CD4-positive, alpha-beta T cell (primary cell): ENCODE data around the gene NUP37. TPM values are rescaled to one million over a fixed set of nuclear protein-coding genes. Genes with fewer than 3 reads are reported as not detected.

Experiments used
- ATAC-seq: fragments of 200-7000 bp; cut with Tn5 transposase; one replicate; pipeline ENCODE4 v1.10.0; 2022; ENCODE audit warnings: mild to moderate bottlenecking; ENCODE audit not compliant: poor library complexity
- CTCF ChIA-PET: fragments of 350-600 bp; sonication (Branson Sonifier 250); formaldehyde crosslinking; loops from one replicate; lab custom pipeline; 2021; ENCODE audit warnings: antibody characterized with exemption, inconsistent platforms; lab: Charles Lee
- POLR2A ChIA-PET: fragments of 350-600 bp; sonication (Branson Sonifier 250); formaldehyde crosslinking; loops from one replicate; lab custom pipeline; 2021; ENCODE audit warnings: antibody characterized with exemption, inconsistent platforms; lab: Charles Lee
- DNase-seq, 14 experiments: peaks; one replicate each; pipeline ENCODE4 v3.0.0-alpha.2; 2013 to 2020; ENCODE audit warnings: mixed read lengths in 2 of 14
- H3K27ac ChIP-seq, 2 donors: one replicate each; pipeline versions ENCODE4 v1.5.1 to v1.7.0; 2013; ENCODE audit warnings: low read length in 2 of 2, low read depth in 1 of 2, mild to moderate bottlenecking in 1 of 2
- H3K27me3 ChIP-seq, 2 experiments: 1 replicate in 1 of 2; 2 replicates in 1 of 2; pipeline versions ENCODE4 v1.6.1 to v1.7.0; 2013; ENCODE audit warnings: low read length in 2 of 2, control low read depth in 1 of 2, mild to moderate bottlenecking in 1 of 2, moderate library complexity in 1 of 2; ENCODE audit not compliant: insufficient read depth in 2 of 2, control insufficient read depth in 1 of 2
- H3K36me3 ChIP-seq: one replicate; pipeline ENCODE4 v1.6.1; 2013; ENCODE audit warnings: low read length, control low read depth; ENCODE audit not compliant: insufficient read depth
- H3K4me1 ChIP-seq: one replicate; pipeline ENCODE4 v1.6.1; 2013; ENCODE audit warnings: low read length, control low read depth; ENCODE audit not compliant: insufficient read depth
- H3K4me3 ChIP-seq: one replicate; pipeline ENCODE4 v1.5.1; 2013; ENCODE audit warnings: mild to moderate bottlenecking, low read length, moderate library complexity
- H3K9me3 ChIP-seq, 2 experiments: 1 replicate in 1 of 2; 2 replicates in 1 of 2; pipeline versions ENCODE4 v1.6.1 to v1.7.0; 2013; ENCODE audit warnings: low read length in 2 of 2, mild to moderate bottlenecking in 2 of 2, control low read depth in 1 of 2, moderate library complexity in 1 of 2; ENCODE audit not compliant: control insufficient read depth in 1 of 2, insufficient read depth in 1 of 2
- H3K27ac Mint-ChIP-seq: one replicate; pipeline ENCODE4 v1.8.0; 2020; ENCODE audit warnings: mixed read lengths
- H3K27me3 Mint-ChIP-seq: one replicate; pipeline ENCODE4 v1.8.0; 2021; ENCODE audit warnings: mixed read lengths
- H3K36me3 Mint-ChIP-seq: one replicate; pipeline ENCODE4 v1.8.0; 2021; ENCODE audit warnings: low read depth, mixed read lengths
- H3K4me1 Mint-ChIP-seq: one replicate; pipeline ENCODE4 v1.8.0; 2021; ENCODE audit warnings: low read depth, mixed read lengths
- H3K4me3 Mint-ChIP-seq: one replicate; pipeline ENCODE4 v1.8.0; 2020; ENCODE audit warnings: mild to moderate bottlenecking, mixed read lengths
- H3K9me3 Mint-ChIP-seq: one replicate; pipeline ENCODE4 v1.8.0; 2020; ENCODE audit warnings: mixed read lengths
- intact Hi-C, 2 experiments: fragments of 100-400 bp; cut with DNase I in 1 of 2; cut with micrococcal nuclease in 1 of 2; formaldehyde crosslinking; loops; one replicate each; pipeline versions ENCODE4 v1.15.1 to v1.9.0; 2023 to 2025; cut with DNase I, micrococcal nuclease
- total RNA-seq, 174 experiments: library from RNA in 2 of 174; stranded (reverse) in 2 of 174; gene quantifications; one replicate each; pipeline ENCODE4 v1.2.3 and lab custom pipeline; 2021 to 2026
- TF ChIP-seq, protein P1 (sequence below): fragments of 200-600 bp; IDR thresholded peaks from one replicate; pipeline ENCODE4 v1.8.0; 2022; ENCODE audit warnings: antibody characterized with exemption, mild to moderate bottlenecking

The NUP37 gene
- total RNA-seq, 2 experiments from 2014 or later: 9.4 to 9.6 TPM

DNA sequence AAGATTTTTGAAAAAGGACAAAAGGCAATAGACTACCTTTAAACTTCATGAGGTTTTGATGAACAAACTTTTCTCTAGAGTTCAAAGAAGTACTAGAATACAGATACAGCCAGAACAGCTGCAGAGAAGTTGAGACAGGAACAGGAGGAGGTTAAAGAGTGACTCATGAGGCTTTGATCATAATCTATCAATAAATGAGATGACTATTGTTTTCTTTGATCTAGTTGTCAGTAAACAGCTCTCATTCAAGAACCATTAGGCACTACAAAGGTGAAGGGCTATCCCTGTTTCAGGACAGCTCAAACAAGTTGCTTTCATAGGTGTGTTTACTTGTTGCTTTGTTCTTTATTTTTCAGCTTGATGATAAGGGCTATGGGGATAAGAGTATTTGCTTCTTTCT lies 60.6 kb downstream of the NUP37 start:
- ChIA-PET CTCF (interaction anchor here (0.8 kb wide), 1 partner anchor 62 kb away, joined by 3 read pairs; no protein-coding TSS in a partner anchor), POLR2A (no interaction called here)
- H3K9me3 ChIP-seq: no peaks in the 10 kb centered on the region
- no peaks in the 10 kb centered on the region for H3K27me3 ChIP-seq
- intact Hi-C loops: loop anchor here in 1 of 2 experiments (1.0 kb wide), 1 partner anchor 235 kb away; no protein-coding TSS in a partner anchor
- H3K27ac Mint-ChIP-seq: peak overlapping the region; percentile 98
- no peaks in the 10 kb centered on the region for H3K27me3 Mint-ChIP-seq
- H3K36me3 ChIP-seq: peaks cover 33% of the 10 kb centered on the region
- H3K4me1 ChIP-seq: peaks cover 19% of the 10 kb centered on the region
- H3K36me3 Mint-ChIP-seq: peaks cover 72% of the 10 kb centered on the region
- no peak overlapping the region for H3K27ac ChIP-seq
- H3K4me3 ChIP-seq: no peak overlapping the region
- H3K4me1 Mint-ChIP-seq: peaks cover 44% of the 10 kb centered on the region
- H3K4me3 Mint-ChIP-seq: peak overlapping the region; percentile 76
- no peaks in the 10 kb centered on the region for H3K9me3 Mint-ChIP-seq
- DNase-seq: peak in 4 of 14 experiments; percentile 8 to 66 (median 44)
- ATAC-seq: peak; percentile 10
- TF ChIP-seq, protein P1, sequence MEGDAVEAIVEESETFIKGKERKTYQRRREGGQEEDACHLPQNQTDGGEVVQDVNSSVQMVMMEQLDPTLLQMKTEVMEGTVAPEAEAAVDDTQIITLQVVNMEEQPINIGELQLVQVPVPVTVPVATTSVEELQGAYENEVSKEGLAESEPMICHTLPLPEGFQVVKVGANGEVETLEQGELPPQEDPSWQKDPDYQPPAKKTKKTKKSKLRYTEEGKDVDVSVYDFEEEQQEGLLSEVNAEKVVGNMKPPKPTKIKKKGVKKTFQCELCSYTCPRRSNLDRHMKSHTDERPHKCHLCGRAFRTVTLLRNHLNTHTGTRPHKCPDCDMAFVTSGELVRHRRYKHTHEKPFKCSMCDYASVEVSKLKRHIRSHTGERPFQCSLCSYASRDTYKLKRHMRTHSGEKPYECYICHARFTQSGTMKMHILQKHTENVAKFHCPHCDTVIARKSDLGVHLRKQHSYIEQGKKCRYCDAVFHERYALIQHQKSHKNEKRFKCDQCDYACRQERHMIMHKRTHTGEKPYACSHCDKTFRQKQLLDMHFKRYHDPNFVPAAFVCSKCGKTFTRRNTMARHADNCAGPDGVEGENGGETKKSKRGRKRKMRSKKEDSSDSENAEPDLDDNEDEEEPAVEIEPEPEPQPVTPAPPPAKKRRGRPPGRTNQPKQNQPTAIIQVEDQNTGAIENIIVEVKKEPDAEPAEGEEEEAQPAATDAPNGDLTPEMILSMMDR: no peak

DNA sequence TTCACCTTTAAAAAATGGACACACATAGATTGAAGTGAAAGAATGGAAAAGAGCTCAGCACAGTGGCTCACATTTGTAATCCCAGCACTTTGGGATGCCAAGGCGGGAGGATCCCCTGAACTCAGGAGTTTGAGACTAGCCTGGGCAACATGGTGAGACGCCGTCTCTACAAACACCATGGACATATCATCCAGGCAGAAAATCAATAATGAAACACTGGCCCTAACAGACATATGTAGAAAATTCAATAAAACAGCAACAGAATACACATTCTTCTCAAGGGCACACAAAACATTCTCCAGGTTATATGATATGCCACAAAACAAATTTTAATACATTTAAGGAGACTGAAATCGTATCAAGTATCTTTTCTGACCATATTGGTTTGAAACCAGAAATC lies 65.6 kb downstream of the NUP37 start:
- no peaks in the 10 kb centered on the region for H3K9me3 Mint-ChIP-seq
- Histone ChIP-seq H3K27me3 (no peaks in the 10 kb centered on the region), H3K36me3 (peaks cover 71% of the 10 kb centered on the region), H3K4me3 (no peak overlapping the region), H3K27ac (no peak overlapping the region), H3K9me3 (no peaks in the 10 kb centered on the region), H3K4me1 (peaks cover 12% of the 10 kb centered on the region)
- ChIA-PET CTCF (no interaction called here), POLR2A (no interaction called here)
- no peak overlapping the region for H3K27ac Mint-ChIP-seq
- ATAC-seq (no peak), DNase-seq (no peak)
- TF ChIP-seq, protein P1: no peak
- peaks cover 44% of the 10 kb centered on the region for H3K4me1 Mint-ChIP-seq
- no peak overlapping the region for H3K4me3 Mint-ChIP-seq
- H3K27me3 Mint-ChIP-seq: no peaks in the 10 kb centered on the region
- H3K36me3 Mint-ChIP-seq: peaks cover 89% of the 10 kb centered on the region
- intact Hi-C loops: no loop called here

- H3K4me1 ChIP-seq: peaks cover 12% of the 10 kb centered on the region
- intact Hi-C loops: no loop called here
- no peak overlapping the region for H3K27ac Mint-ChIP-seq
- no peak overlapping the region for H3K4me3 Mint-ChIP-seq
- ATAC-seq (no peak), DNase-seq (no peak)
- H3K4me3 ChIP-seq: no peak overlapping the region
- no peaks in the 10 kb centered on the region for H3K27me3 Mint-ChIP-seq
- H3K36me3 ChIP-seq: peaks cover 69% of the 10 kb centered on the region
- H3K27me3 ChIP-seq: no peaks in the 10 kb centered on the region
- POLR2A ChIA-PET: no interaction called here
- no peaks in the 10 kb centered on the region for H3K9me3 ChIP-seq
- peaks cover 35% of the 10 kb centered on the region for H3K4me1 Mint-ChIP-seq
- H3K9me3 Mint-ChIP-seq: no peaks in the 10 kb centered on the region
- H3K36me3 Mint-ChIP-seq: peaks cover 92% of the 10 kb centered on the region
- no peak overlapping the region for H3K27ac ChIP-seq
- CTCF ChIA-PET: no interaction called here
- TF ChIP-seq, protein P1: no peak
Observed at GRCh38 chr12:102053062-102053349, 66.9 kb downstream of the NUP37 start.
